ENCODE data around the gene LIN7A. TPM values are rescaled to one million over a fixed set of nuclear protein-coding genes. Genes with fewer than 3 reads are reported as not detected.
"Not testable (repeated sequence)": the region's sequence is repeated elsewhere in the genome, so short reads cannot be mapped to it uniquely, and the experiment has no call there.

The LIN7A gene
- total and polyA plus RNA-seq, 5 donors = 9.2 to 22.3 (median 19.3) TPM

DNA sequence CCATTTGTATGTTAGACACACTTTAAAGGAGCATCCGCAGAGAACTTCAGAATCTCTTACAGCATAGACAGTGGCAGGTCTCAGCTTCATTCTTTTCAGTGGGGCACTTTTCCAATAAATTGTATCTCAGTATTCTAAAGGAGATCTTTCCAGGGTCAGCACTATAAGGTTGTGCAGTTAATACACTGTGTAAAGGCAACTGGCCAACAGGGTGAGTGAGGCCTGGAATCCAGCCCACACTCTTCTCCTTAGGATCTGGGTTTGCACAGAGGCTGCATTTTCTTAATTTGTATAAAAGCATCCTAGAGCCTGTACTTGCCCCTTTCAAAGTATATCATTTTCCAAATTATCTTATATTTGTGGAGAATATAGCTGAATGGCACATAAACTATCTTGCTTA lies 126.9 kb downstream of the LIN7A start:
- Histone ChIP-seq H3K4me3 (ENCODE audit: low read length) (no peak overlapping the region), H3K4me1 (ENCODE audit: control insufficient read depth, insufficient read depth, low read length) (no peaks in the 10 kb centered on the region), H3K9me3 (ENCODE audit: control insufficient read depth, low read length) (no peaks in the 10 kb centered on the region), H3K27me3 (ENCODE audit: control insufficient read depth, insufficient read depth) (no peaks in the 10 kb centered on the region), H3K27ac (ENCODE audit: low read length) (no peak overlapping the region)
- ATAC-seq (no peak), DNase-seq (no peak)
- intact Hi-C loops (cut with DNase I) = no loop called here
- WGBS = 0% methylated on average over 1 of the region's 1 CpG

DNA sequence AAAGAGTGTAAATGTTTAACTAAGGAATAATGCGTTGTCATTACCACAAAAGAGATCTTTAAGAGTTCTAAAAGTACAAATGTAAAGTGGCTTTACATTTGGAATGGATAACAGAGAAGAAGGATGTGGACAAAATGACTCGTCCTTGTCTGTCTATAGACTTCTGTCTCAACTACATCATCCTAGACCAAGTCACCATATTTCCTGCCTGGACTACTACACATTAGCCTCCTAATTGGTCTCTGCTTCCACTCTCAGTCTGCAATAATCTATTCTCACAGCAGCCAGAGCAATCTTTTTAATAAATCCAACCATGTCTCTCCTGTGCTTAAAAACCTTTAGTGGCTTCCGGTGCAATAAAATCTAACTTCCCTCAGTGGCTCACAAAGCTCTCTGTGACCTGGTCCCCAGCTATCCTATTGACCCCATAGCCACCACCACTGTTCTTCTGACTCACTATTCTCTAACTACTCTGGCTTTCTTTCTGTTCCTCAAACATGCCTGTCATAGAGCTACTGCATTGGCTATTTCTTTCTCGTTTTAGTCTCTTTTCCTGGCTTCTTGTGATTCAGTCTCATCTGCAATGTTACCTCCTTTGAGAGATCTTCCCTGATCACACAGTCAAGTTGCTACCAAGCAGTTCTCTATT lies 130.0 kb downstream of the LIN7A start:
- DNase-seq = no peak
- H3K27me3 ChIP-seq (ENCODE audit: control insufficient read depth, insufficient read depth) = no peaks in the 10 kb centered on the region
- no peaks in the 10 kb centered on the region for H3K9me3 ChIP-seq (ENCODE audit: control insufficient read depth, low read length)
- 90% methylated on average over 4 of the region's 4 CpGs for WGBS
- no peaks in the 10 kb centered on the region for H3K4me1 ChIP-seq (ENCODE audit: control insufficient read depth, insufficient read depth, low read length)
- intact Hi-C loops (cut with DNase I) = no loop called here
- ATAC-seq = no peak
- no peak overlapping the region for H3K4me3 ChIP-seq (ENCODE audit: low read length)
- H3K27ac ChIP-seq (ENCODE audit: low read length) = no peak overlapping the region

DNA sequence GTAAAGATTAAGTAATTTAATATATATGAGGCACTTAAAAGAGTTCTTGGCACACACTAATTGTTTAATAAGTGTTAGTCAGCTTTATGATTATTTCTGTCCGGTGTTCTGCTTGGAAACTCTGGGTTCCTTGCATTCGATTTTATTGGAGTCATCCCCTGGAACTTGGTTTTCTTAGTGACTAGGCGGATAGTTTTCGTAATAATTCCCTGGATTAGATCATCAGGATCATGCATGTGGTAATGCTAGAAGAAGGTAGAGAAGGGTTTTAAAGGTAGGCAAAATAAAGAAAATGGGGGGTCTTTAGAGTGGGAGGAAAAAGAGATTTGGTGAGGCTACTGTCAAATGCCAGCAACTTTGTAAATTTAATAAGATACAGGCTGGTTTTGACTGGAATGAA lies 132.6 kb downstream of the LIN7A start:
- no peaks in the 10 kb centered on the region for H3K9me3 ChIP-seq (ENCODE audit: control insufficient read depth, low read length)
- DNase-seq (no peak), ATAC-seq (no peak)
- intact Hi-C loops (cut with DNase I) = no loop called here
- 89% methylated on average over 4 of the region's 4 CpGs for WGBS
- no peaks in the 10 kb centered on the region for H3K27me3 ChIP-seq (ENCODE audit: control insufficient read depth, insufficient read depth)
- H3K4me1 ChIP-seq (ENCODE audit: control insufficient read depth, insufficient read depth, low read length) = no peaks in the 10 kb centered on the region
- no peak overlapping the region for H3K27ac ChIP-seq (ENCODE audit: low read length)
- H3K4me3 ChIP-seq (ENCODE audit: low read length) = no peak overlapping the region

DNA sequence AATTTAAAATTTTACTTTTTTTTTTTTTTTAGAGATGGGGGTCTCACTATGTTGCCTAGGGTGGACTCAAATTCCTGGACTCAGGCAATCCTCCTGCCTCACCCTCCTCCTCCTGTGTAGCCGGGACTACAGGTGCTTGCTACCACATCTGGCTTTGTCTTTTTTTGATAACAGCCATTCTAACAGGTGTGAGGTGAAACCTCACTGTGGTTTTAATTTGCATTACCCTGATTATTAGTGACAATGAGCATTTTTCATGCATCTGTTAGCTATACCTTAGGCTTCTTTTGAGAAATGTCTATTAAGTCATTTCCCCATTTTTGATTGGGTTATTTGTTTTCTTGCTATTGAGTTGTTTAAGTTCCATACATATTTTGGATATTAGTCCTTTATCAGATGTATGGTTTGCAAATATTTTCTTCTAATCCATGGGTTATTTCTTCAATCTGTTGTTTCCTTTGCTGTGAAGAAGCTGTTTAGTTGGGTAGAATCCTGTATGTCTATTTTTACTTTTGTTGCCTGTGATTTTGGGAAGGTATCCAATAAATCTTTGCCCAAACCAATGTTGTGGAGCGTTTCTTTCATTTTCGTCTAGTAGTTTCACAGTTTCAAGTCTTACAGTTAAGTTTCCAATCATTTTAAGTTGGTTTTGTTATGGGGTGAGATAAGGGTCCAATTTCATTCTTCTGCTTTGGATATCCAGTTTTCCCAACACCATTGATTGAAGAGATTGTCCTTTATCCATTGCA lies 134.9 kb downstream of the LIN7A start:
- intact Hi-C loops (cut with DNase I) = no loop called here
- ATAC-seq (no peak), DNase-seq (no peak)
- H3K4me3 ChIP-seq (ENCODE audit: low read length) = no peak overlapping the region
- H3K27me3 ChIP-seq (ENCODE audit: control insufficient read depth, insufficient read depth) = no peaks in the 10 kb centered on the region
- no peak overlapping the region for H3K27ac ChIP-seq (ENCODE audit: low read length)
- H3K4me1 ChIP-seq (ENCODE audit: control insufficient read depth, insufficient read depth, low read length) = no peaks in the 10 kb centered on the region
- H3K9me3 ChIP-seq (ENCODE audit: control insufficient read depth, low read length) = no peaks in the 10 kb centered on the region
- WGBS = 65% methylated on average over 3 of the region's 3 CpGs

DNA sequence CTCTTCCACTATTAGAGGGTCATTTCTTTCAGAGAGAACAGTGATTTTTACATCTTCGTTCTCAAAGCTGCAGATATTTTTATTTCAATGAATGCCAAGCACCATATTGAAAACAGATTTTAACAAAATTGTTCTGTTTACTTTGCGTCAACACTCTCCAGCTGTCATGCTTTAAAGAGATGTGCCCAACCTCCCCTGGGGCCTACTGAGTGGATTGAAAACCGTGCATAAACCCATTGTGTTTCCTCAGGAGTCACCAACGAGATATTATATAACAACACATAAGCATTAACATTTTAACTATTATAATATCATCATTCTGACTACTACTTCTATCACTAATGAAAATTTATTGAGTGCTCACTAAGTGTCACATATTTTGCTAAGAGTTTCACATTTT lies 139.5 kb downstream of the LIN7A start:
- ATAC-seq (no peak), DNase-seq (no peak)
- Histone ChIP-seq H3K4me1 (ENCODE audit: control insufficient read depth, insufficient read depth, low read length) (no peaks in the 10 kb centered on the region), H3K27ac (ENCODE audit: low read length) (no peak overlapping the region), H3K4me3 (ENCODE audit: low read length) (no peak overlapping the region), H3K27me3 (ENCODE audit: control insufficient read depth, insufficient read depth) (no peaks in the 10 kb centered on the region), H3K9me3 (ENCODE audit: control insufficient read depth, low read length) (no peaks in the 10 kb centered on the region)
- WGBS = 55% methylated on average over 4 of the region's 4 CpGs
- intact Hi-C loops (cut with DNase I) = no loop called here

DNA sequence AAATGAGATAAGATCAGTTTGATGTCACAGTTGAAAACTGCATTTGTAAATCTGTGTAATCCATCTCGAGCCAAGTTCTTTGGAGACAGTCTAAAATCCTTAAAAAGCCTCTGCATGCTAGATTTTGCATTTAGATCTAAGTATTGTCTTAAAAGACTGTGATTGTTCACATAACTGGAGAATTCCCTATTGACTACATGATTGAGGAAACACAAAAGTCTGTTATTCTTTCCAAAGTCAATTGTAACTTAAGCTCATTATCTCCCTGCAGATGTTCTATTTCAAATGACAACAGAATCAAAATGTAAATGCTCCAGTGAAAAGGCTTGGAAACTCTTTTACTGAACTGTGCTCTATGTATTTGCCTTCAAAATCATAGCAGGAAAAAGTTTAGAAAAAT lies 143.2 kb downstream of the LIN7A start:
- H3K27me3 ChIP-seq (ENCODE audit: control insufficient read depth, insufficient read depth) = no peaks in the 10 kb centered on the region
- 30% methylated on average over 1 of the region's 1 CpG for WGBS
- no peak for ATAC-seq
- no peaks in the 10 kb centered on the region for H3K4me1 ChIP-seq (ENCODE audit: control insufficient read depth, insufficient read depth, low read length)
- H3K9me3 ChIP-seq (ENCODE audit: control insufficient read depth, low read length) = no peaks in the 10 kb centered on the region
- H3K4me3 ChIP-seq (ENCODE audit: low read length) = no peak overlapping the region
- intact Hi-C loops (cut with DNase I) = no loop called here
- no peak overlapping the region for H3K27ac ChIP-seq (ENCODE audit: low read length)
- DNase-seq = no peak

DNA sequence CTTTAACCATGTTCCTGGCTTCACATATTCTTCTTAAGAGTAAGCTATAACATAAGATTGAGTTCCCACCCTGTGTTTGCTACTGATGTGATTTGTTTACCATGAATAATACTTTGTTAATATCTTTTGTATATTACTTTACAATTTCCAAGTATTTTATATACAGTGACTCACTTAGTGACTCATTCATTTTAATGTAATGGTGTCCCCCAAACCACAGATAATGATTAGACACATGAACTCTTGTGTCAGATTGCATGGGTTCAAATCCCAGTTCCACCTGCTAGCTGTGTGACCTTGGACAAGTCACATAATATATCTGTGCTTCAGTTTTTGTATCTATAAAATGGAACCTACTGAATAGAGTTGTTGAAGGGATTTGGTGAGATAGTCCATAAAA lies 144.9 kb downstream of the LIN7A start:
- Histone ChIP-seq H3K4me1 (ENCODE audit: control insufficient read depth, insufficient read depth, low read length) (no peaks in the 10 kb centered on the region), H3K27ac (ENCODE audit: low read length) (no peak overlapping the region), H3K9me3 (ENCODE audit: control insufficient read depth, low read length) (no peaks in the 10 kb centered on the region), H3K27me3 (ENCODE audit: control insufficient read depth, insufficient read depth) (no peaks in the 10 kb centered on the region), H3K4me3 (ENCODE audit: low read length) (no peak overlapping the region)
- no peak for DNase-seq
- ATAC-seq = no peak
- intact Hi-C loops (cut with DNase I) = no loop called here

DNA sequence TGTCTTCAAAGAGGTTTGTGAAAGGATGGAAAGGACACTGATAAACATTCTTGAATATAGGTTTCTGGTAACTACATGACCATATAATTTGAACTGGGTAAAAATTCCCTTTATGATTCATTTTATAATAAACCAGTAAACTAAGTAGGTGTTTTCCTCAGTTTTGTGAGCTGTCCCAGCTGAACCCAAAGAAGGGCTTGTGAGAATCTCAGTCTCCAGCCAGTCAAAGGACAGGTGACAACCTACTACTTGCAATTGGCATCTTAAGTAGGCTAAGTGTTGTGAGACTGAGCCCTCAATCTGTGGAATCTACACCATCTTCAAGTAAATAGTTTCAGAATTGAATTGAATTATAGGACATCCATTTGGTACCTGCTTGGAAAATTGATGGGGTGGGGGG lies 145.9 kb downstream of the LIN7A start:
- H3K27ac ChIP-seq (ENCODE audit: low read length) = no peak overlapping the region
- no peaks in the 10 kb centered on the region for H3K27me3 ChIP-seq (ENCODE audit: control insufficient read depth, insufficient read depth)
- no peak for DNase-seq
- ATAC-seq = no peak
- H3K9me3 ChIP-seq (ENCODE audit: control insufficient read depth, low read length) = no peaks in the 10 kb centered on the region
- no peaks in the 10 kb centered on the region for H3K4me1 ChIP-seq (ENCODE audit: control insufficient read depth, insufficient read depth, low read length)
- no peak overlapping the region for H3K4me3 ChIP-seq (ENCODE audit: low read length)
- intact Hi-C loops (cut with DNase I) = no loop called here

DNA sequence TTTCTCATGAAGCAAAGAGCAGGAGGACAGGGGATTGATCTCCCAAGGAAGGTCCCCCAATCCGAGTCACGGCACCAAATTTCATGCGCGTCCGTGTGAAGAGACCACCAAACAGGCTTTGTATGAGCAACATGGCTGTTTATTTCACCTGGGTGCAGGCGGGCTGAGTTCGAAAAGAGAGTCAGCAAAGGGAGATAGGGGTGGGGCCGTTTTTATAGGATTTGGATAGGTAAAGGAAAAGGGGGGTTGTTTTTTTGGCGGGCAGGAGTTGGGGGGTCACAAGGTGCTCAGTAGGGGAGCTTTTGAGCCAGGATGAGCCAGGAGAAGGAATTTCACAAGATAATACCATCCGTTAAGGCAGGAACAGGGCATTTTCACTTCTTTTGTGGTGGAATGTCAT lies 149.3 kb downstream of the LIN7A start:
- H3K4me3 ChIP-seq (ENCODE audit: low read length); ATAC-seq; H3K4me1 ChIP-seq (ENCODE audit: control insufficient read depth, insufficient read depth, low read length); intact Hi-C loops (cut with DNase I); H3K27me3 ChIP-seq (ENCODE audit: control insufficient read depth, insufficient read depth); H3K9me3 ChIP-seq (ENCODE audit: control insufficient read depth, low read length); DNase-seq; H3K27ac ChIP-seq (ENCODE audit: low read length): not testable (repeated sequence)
- 90% methylated on average over 10 of the region's 10 CpGs for WGBS

DNA sequence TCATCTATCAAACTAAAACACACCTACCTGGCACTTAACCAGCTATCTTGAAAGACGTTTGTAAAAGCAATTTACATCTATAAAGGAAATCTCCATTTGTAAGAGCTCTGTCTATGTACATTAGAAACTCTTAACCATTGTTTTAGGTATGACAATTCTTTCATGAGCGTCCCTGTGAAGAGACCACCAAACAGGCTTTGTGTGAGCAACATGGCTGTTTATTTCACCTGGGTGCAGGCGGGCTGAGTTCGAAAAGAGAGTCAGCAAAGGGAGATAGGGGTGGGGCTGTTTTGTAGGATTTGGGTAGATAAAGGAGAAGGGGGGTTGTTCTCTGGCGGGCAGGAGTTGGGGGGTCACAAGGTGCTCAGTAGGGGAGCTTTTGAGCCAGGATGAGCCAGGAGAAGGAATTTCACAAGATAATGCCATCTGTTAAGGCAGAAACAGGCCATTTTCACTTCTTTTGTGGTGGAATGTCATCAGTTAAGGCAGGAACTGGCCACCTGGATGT lies 154.7 kb downstream of the LIN7A start:
- H3K27me3 ChIP-seq (ENCODE audit: control insufficient read depth, insufficient read depth); H3K4me3 ChIP-seq (ENCODE audit: low read length); intact Hi-C loops (cut with DNase I); H3K27ac ChIP-seq (ENCODE audit: low read length); H3K9me3 ChIP-seq (ENCODE audit: control insufficient read depth, low read length); ATAC-seq; DNase-seq; H3K4me1 ChIP-seq (ENCODE audit: control insufficient read depth, insufficient read depth, low read length): not testable (repeated sequence)
- 72% methylated on average over 5 of the region's 5 CpGs for WGBS

DNA sequence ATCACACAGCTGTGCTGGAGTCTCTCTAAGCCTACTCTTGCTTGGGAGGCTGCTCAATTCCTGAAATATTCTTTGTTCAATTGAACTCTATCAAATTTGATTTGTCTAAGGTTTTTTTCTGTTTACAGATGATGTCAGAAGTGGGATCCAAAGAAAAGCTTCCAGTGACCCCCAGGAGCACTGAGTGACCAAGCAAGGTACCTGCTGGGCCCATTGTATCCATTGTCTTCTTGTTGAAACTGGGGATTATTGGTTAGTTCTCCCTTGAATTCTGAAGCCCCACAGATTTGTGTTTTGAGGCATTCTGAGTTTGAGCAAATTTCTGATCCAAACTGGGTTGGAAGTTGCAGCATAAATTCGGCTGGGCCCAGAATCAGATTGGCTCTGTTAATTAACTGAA lies 156.4 kb downstream of the LIN7A start:
- intact Hi-C loops (cut with DNase I) = no loop called here
- DNase-seq (no peak), ATAC-seq (no peak)
- Histone ChIP-seq H3K27ac (ENCODE audit: low read length) (no peak overlapping the region), H3K4me3 (ENCODE audit: low read length) (no peak overlapping the region), H3K4me1 (ENCODE audit: control insufficient read depth, insufficient read depth, low read length) (no peaks in the 10 kb centered on the region), H3K27me3 (ENCODE audit: control insufficient read depth, insufficient read depth) (no peaks in the 10 kb centered on the region), H3K9me3 (ENCODE audit: control insufficient read depth, low read length) (no peaks in the 10 kb centered on the region)
- WGBS = 83% methylated on average over 1 of the region's 1 CpG

Data from right cardiac atrium (tissue), 5 donors.